HG02623 (cell line): Measurements from ENCODE around the gene TOR1A.
A peak's percentile ranks its signal among the peaks of the same experiment; 100 is the strongest.

ENCODE experiments used
- ATAC-seq: cut with Tn5 transposase; IDR thresholded peaks from one replicate; pipeline ENCODE4 v1.9.1; 2021; ENCODE audit warnings: moderate library complexity; ENCODE audit not compliant: unreplicated experiment

The TOR1A gene

GRCh38 chr9:129823935-129824601, at the start of gene TOR1A:
Gene TOR1A, minus strand, starts transcription at chr9:129824136. Its CDS starts 51 bp downstream, at chr9:129824085.
- ATAC-seq, result peak; percentile 82

DNA sequence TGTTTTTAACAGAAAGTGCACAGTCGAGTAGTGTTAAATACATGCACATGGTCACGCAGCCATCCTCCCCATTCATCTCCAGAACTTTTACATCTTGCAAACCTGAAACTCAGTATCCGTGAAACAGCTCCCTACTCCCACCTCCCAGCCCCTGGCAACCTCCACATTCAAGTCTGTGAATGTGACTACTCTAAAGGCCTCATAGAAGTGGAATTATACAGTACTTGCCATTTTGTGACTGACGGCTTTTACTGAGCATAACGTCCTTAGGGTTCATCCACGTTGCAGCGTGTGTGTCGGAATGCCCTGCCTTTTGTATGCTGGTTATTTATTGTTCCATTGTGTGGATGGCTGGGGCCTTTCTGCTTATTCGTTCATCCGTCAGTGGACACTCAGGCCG, 47.1 kb upstream of the TOR1A start:
- no peak for ATAC-seq

- ATAC-seq, result no peak
Measured at GRCh38 chr9:129869585-129870501, 45.9 kb upstream of the TOR1A start.

DNA sequence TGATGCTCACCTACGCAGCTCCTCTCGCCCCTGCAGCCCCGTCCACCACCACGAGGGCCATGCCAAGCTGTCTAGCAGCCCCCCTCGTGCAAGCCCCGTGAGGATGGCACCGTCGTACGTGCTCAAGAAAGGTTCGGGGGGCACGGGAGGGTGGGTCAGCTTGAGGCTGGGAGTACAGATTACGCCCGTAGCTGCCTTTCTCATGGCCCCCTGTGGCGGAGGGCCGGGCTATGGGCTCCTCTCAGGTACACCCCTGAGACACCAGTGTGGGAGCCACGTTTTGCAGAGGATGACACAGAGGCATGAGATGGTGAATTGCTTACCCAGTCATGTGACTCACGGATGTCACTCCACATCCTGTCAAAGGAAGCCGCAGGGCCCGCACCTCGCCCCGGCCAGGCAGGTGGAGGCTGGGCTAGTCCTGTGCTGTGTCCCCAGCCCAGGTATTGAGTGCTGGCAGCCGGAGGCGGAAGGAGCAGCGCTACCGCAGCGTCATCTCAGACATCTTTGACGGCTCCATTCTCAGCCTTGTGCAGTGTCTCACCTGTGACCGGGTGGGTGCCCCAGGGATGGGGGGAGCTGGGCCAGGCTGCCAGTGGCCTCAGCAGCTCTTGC, 45.0 kb upstream of the TOR1A start:
- no peak for ATAC-seq

GRCh38 chr9:129868023-129868871, 44.3 kb upstream of the TOR1A start:
- ATAC-seq, result no peak

DNA sequence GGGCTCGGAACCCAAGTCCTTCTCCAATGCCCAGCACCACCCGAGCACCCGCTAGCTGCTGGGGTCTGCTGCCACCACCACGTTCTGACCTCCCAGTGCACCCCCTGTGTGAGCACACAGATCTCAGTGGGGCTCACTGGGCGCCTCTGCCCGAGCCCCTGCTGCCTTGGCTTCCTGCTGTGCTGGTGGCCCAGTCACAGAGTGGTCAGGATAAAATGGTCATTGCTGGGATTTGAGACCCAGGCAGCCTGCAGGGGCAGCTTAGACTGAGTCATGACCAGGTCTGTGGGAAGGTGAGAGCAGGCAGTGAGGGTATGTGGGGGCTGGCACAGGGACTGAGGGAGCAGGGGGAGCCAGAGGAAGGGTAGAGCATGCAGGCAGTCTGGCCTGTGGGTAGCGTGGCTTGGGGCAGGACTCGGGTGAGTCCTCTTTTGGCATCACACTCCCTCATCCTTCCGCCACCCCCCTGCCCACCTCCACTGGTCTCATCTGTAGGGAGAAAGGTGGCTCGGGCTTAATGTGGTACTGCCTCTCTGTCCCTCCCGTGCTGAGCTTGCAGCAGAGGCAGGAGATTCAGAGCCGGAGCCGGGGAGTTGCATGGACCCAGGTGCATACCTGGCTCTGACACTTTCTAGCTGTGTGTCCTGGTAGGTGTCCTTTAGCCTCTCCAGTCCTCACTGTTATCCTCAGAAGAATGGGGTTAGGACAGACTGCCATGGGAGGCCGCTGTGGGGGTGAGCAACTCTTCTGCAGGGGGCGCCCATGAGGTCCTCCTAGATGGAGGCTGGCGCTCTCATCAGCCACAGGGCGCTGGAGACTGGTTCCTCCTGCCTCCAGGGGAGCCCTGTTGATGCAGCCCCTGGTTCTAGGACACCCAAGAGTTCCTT, 43.4 kb upstream of the TOR1A start:
- ATAC-seq, result no peak

GRCh38 chr9:129866394-129867135, 42.6 kb upstream of the TOR1A start:
- ATAC-seq, result no peak

DNA sequence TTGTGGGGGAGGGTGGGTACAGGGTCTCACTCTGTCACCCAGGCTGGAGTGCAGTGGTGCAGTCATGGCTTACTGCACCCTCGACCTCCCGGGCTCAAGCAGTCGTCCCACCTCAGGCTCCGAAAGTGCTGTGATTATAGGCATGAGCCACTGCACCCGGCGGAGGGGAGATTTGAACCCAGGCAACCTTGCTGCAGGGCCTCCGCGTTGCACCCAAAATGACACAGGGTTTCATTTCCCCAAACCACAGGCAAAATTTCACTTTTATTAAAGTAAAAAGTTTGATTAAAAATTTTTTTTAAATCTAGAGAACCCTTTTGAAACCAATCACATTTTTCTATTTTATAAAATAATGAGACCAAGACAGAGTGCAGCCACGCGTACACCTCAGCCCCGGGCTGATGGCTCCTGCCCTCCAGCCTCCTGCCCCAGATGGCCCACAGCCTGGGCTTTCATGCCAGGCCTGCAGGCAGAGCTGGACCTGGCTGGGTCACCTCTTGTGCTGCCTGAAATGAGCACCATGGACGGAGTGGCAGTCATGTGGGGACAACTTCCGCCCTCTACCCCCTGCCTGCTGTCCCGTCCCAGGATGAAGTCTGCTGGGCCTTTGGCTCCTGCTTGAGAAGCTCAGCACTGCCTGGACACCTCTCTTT, 41.9 kb upstream of the TOR1A start:
- no peak for ATAC-seq

DNA sequence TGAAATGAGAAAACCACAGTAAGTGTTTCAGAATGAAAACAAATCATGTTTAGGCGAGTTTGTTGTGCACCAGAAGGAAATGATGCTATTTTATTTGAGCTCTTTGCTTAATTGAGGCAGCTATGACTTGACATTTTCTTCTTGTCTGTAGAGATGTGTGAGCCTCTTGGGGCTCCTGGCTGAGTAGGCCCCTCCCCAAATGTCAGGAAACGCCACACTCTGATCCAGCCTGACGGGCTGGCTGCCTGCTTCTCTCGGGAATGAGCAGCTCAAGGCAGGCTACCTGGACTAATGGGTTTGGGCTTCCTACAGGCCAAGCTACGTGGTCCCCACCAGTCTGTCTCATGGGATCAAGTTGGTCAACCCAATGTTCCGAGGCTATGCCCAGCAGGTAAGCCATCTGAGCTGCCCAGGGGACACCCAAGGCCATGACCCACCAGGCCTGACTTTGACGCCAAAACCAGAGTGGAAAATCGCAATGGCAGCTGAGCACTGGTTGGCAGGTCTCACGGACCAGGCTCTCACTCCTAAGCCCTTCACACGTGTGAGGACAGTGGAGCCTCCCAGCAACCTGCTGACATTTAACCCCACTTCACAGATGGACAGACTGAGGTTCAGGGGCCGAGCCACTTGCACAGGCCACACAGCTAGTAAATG, 41.2 kb upstream of the TOR1A start:
- no peak for ATAC-seq

- no peak for ATAC-seq
Measured at GRCh38 chr9:129863059-129863690, 39.2 kb upstream of the TOR1A start.

DNA sequence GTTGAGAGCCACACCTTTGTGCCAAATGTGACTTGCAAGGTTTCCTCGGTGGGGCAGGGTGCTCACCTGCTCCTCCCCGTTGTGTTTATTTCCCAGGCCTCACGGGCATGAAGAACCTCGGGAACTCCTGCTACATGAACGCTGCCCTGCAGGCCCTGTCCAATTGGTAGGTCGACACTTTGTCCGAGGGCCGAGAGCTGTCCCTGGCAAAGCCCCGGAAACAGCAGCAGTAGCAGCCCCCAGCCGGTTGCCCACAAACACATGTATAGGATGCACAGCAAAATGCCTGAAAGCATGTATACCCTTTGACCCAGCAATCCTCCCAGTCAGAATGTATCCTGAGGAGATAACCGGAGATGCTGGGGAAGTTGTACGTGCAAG, 37.5 kb upstream of the TOR1A start:
- ATAC-seq, result no peak

- no peak for ATAC-seq
Measured at GRCh38 chr9:129860653-129861446, 36.9 kb upstream of the TOR1A start.

- no peak for ATAC-seq
Measured at GRCh38 chr9:129858167-129858962, 34.4 kb upstream of the TOR1A start.

DNA sequence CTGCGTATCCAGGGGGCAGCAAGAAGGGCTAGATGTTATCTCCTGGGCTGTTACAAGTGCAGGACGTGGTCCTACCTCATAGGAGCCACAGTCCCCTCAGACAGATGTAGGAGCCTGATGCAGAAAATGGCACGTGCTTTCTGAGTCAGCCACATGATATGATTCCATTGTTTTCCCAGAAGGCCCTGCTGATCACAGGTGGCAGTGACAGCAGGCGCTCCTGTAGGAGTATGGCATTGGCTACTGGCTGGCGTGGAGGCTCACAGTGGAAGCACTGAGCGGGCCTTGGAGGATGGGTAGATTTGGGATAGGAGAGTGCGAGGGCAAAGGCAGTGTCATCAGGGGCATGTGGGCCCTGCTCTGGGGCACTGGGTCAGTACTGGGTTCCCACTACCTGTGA, 33.3 kb upstream of the TOR1A start:
- ATAC-seq, result no peak

GRCh38 chr9:129854588-129855110, 30.7 kb upstream of the TOR1A start:
- no peak for ATAC-seq

DNA sequence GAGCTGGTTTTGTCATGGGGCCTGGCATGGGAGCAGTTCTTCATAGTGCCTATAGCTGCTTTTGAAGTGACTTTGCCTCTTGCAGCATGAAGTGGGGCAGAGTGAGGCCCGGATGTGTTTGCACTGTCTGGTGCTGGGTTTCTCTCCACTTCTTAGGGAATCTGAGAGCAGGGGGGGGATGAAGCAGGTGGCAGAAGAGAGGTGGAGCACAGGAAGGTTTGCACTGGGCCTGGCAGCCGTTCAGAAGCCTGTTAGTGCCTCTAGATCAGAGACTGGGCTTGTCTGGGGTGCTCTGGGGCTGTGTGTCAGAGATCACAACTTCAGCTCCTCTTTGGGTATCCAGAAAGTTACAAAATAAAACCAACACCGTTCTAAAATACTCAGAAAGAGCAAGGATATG, 29.7 kb upstream of the TOR1A start:
- ATAC-seq, result no peak
